GM06990 (cell line): ENCODE data around the gene SPATA3.
"Not testable (repeated sequence)": the region's sequence is repeated elsewhere in the genome, so short reads cannot be mapped to it uniquely, and the experiment has no call there.

Source experiments
- DNase-seq: peaks from one replicate; pipeline ENCODE4 v3.0.0-alpha.2; 2011; ENCODE audit not compliant: insufficient read length; ENCODE audit errors: extremely low read depth
- H3K27me3 ChIP-seq: replicated peaks from 2 replicates; pipeline ENCODE4 v1.6.0; 2011; ENCODE audit warnings: low read length; ENCODE audit not compliant: control insufficient read depth, insufficient read depth
- H3K36me3 ChIP-seq: 2 replicates; pipeline ENCODE4 v1.5.1; 2011; ENCODE audit warnings: low read length; ENCODE audit not compliant: control insufficient read depth, insufficient read depth
- H3K4me3 ChIP-seq: replicated peaks from 2 replicates; pipeline ENCODE4 v1.5.1; 2011; ENCODE audit warnings: low read depth, mild to moderate bottlenecking, control low read depth, low read length
- CTCF ChIP-seq: IDR thresholded peaks from 2 replicates; pipeline ENCODE4 v1.5.1; 2011; ENCODE audit warnings: low read length, control low read depth, mild to moderate bottlenecking, inconsistent platforms; ENCODE audit not compliant: insufficient read depth, poor library complexity, severe bottlenecking

Gene SPATA3

GRCh38 chr2:230961091-230961491, 34.8 kb upstream of the SPATA3 start:
- no peak overlapping the region for H3K4me3 ChIP-seq
- no peaks in the 10 kb centered on the region for H3K27me3 ChIP-seq
- no peak for DNase-seq
- TF ChIP-seq CTCF = no peak
- H3K36me3 ChIP-seq = peaks cover 2% of the 10 kb centered on the region; the same call in 1 of the 2 replicates

GRCh38 chr2:230964136-230964730, 31.7 kb upstream of the SPATA3 start:
- Histone ChIP-seq H3K4me3 (no peak overlapping the region), H3K27me3 (no peaks in the 10 kb centered on the region), H3K36me3 (peaks cover 2% of the 10 kb centered on the region; the same call in 1 of the 2 replicates)
- no peak for TF ChIP-seq CTCF
- no peak for DNase-seq

- DNase-seq = no peak
- Histone ChIP-seq H3K36me3 (no peaks in the 10 kb centered on the region), H3K27me3 (no peaks in the 10 kb centered on the region), H3K4me3 (no peak overlapping the region)
- TF ChIP-seq CTCF = no peak
Observed at GRCh38 chr2:230967113-230967512, 28.8 kb upstream of the SPATA3 start.

GRCh38 chr2:230968314-230968713, 27.6 kb upstream of the SPATA3 start:
- not testable (repeated sequence) for DNase-seq

GRCh38 chr2:230968921-230969658, 26.8 kb upstream of the SPATA3 start:
- Histone ChIP-seq H3K36me3 (no peaks in the 10 kb centered on the region), H3K4me3 (peak overlapping the region; percentile 57), H3K27me3 (no peaks in the 10 kb centered on the region)
- DNase-seq = no peak
- no peak for TF ChIP-seq CTCF

More at GRCh38 chr2:230968314-230968713, 27.6 kb upstream of the SPATA3 start:
- not testable (repeated sequence) for H3K27me3 ChIP-seq, H3K4me3 ChIP-seq, H3K36me3 ChIP-seq

- no peaks in the 10 kb centered on the region for H3K27me3 ChIP-seq
- no peak for TF ChIP-seq CTCF
- H3K4me3 ChIP-seq = peak overlapping the region; percentile 57
- DNase-seq = no peak
- no peaks in the 10 kb centered on the region for H3K36me3 ChIP-seq
Observed at GRCh38 chr2:230969659-230970015, 26.3 kb upstream of the SPATA3 start.
